ACC112 (cell line): ENCODE data around the gene KRTAP6-1.

Experiments used
- H2AFZ ChIP-seq: fragments of 200-600 bp; sonication (generic); one replicate; pipeline ENCODE4 v1.6.0; 2017; ENCODE audit warnings: antibody characterized with exemption, low read length; ENCODE audit not compliant: unreplicated experiment
- H3K27ac ChIP-seq: fragments of 200-600 bp; sonication (generic); 2 replicates; pipeline ENCODE4 v1.5.1; 2014; ENCODE audit warnings: low read depth, mild to moderate bottlenecking, antibody characterized with exemption, low read length, moderate library complexity
- H3K27me3 ChIP-seq: fragments of 200-600 bp; sonication (generic); 2 replicates; pipeline ENCODE4 v1.6.1; 2014; ENCODE audit warnings: mild to moderate bottlenecking, antibody characterized with exemption, low read length, moderate library complexity, mixed read lengths; ENCODE audit not compliant: insufficient read depth
- H3K36me3 ChIP-seq: fragments of 200-600 bp; sonication (generic); 2 replicates; pipeline ENCODE4 v1.6.1; 2016; ENCODE audit warnings: mild to moderate bottlenecking, antibody characterized with exemption, low read length, moderate library complexity, mixed read lengths; ENCODE audit not compliant: insufficient read depth
- H3K4me1 ChIP-seq: fragments of 200-600 bp; sonication (generic); one replicate; pipeline ENCODE4 v1.6.1; 2016; ENCODE audit warnings: low read length, mixed read lengths; ENCODE audit not compliant: insufficient read depth, unreplicated experiment, control insufficient read depth
- H3K4me3 ChIP-seq: fragments of 200-600 bp; sonication (generic); 2 replicates; pipeline ENCODE4 v1.5.1; 2014; ENCODE audit warnings: mild to moderate bottlenecking, low read depth, low read length
- H3K79me2 ChIP-seq: fragments of 200-600 bp; sonication (generic); one replicate; pipeline ENCODE4 v1.6.0; 2016; ENCODE audit warnings: low read length; ENCODE audit not compliant: control insufficient read depth, unreplicated experiment, insufficient read depth

KRTAP6-1 gene

GRCh38 chr21:30579346-30579745, 34.4 kb downstream of the KRTAP6-1 start:
- Histone ChIP-seq H3K4me3 (no peak overlapping the region), H3K4me1 (no peaks in the 10 kb centered on the region), H3K36me3 (no peaks in the 10 kb centered on the region), H3K27ac (no peak overlapping the region), H2AFZ (no peak overlapping the region), H3K79me2 (no peaks in the 10 kb centered on the region), H3K27me3 (no peaks in the 10 kb centered on the region)

DNA sequence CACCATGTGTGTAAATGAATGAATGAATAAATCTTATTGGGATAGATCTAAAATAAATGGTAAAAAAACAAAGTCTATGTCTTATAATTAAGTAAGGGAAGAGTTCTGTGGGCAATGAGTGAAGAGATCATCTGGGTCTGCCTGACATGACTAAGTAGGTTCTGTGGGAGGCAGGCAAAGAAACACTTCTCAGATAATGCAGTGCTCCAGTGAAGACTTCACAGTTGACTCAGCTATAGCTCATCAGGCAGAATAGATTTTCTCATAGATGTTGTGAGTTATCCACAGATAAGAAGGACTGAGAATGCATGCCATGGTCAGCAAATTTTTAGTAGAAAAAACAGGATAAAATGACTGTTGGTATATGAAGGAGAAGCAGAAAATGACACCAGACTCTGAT, 36.0 kb downstream of the KRTAP6-1 start:
- no peak overlapping the region for H2AFZ ChIP-seq
- no peaks in the 10 kb centered on the region for H3K4me1 ChIP-seq
- no peaks in the 10 kb centered on the region for H3K27me3 ChIP-seq
- no peaks in the 10 kb centered on the region for H3K36me3 ChIP-seq
- no peak overlapping the region for H3K4me3 ChIP-seq
- H3K79me2 ChIP-seq, result no peaks in the 10 kb centered on the region
- no peak overlapping the region for H3K27ac ChIP-seq

DNA sequence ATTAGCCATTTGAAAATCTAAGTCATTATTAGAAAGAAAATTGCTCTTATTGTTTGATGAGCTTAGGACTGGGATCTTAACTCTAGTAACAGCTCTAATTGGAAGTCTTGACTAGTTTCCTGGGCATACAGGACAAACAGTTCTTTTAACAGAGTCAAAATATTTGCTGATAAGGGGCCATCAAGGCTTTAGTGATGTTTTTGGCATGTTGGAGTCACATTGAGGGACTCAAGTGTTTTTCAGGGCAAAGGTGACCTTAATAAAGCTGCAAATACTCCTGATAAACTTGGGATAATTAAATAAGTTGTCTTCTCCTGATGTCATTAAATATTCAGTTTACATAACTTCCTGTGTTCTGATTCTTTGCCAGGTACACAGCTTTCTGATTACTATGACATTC, 46.1 kb downstream of the KRTAP6-1 start:
- H2AFZ ChIP-seq, result no peak overlapping the region
- H3K27me3 ChIP-seq, result no peaks in the 10 kb centered on the region
- H3K4me1 ChIP-seq, result no peaks in the 10 kb centered on the region
- H3K27ac ChIP-seq, result no peak overlapping the region
- H3K4me3 ChIP-seq, result no peak overlapping the region
- H3K79me2 ChIP-seq, result no peaks in the 10 kb centered on the region
- H3K36me3 ChIP-seq, result no peaks in the 10 kb centered on the region

DNA sequence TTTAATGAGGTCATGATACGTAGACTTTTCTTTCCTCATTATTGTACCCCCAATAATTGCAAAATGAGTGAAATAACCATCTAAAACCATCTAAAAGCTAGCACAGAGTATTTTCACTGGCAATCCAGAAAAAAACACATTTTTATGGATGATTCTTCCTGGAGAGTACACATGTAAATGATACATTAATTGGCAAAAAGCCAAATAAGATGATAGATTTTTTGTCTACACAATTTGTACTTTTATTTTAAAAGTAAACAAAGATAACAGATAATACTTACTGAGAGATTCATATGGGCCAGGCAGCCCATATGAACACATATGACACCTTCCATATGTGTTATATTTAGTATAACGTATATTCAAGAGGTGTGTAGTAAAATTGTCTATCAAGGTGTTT, 50.1 kb downstream of the KRTAP6-1 start:
- no peak overlapping the region for H3K27ac ChIP-seq
- H2AFZ ChIP-seq, result no peak overlapping the region
- no peaks in the 10 kb centered on the region for H3K4me1 ChIP-seq
- no peaks in the 10 kb centered on the region for H3K36me3 ChIP-seq
- no peaks in the 10 kb centered on the region for H3K79me2 ChIP-seq
- no peak overlapping the region for H3K4me3 ChIP-seq
- no peaks in the 10 kb centered on the region for H3K27me3 ChIP-seq
